Measurements from ENCODE around the gene RIOK3. TPM values are rescaled to one million over a fixed set of nuclear protein-coding genes. Genes with fewer than 3 reads are reported as not detected.

RIOK3 gene
- total RNA-seq, 1 experiment from 2014 or later, result 42.5 TPM

DNA sequence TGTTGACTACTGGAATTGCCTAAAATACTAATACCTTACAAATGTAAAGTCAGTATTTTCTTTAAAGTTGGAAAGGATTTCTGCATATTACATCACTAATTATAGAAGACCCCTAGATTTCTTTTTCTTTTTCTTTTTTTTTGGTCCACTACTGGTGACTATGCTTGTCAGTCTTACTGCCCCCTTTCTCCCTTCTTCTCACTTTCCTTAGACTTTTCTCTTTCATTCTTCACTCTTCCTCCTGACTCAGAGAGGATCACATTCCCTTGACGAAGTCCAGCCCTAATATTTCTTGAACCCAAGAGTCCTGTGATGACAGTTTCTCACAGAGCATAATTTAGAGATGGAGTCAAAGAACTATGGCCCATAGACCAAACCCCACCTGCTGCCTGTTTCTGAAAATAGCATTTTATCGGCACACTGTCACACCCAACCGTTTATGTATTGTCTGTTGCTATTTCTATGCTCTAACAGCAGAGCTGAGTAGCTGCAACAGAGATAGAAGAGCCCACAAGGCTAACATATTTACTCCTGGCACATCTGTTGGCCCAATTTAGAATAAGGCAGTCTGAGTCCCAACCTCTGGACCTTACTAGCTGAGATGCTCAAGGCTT, 40.6 kb upstream of the RIOK3 start:
- ATAC-seq (no peak), DNase-seq (ENCODE audit: low read depth, low spot score) (no peak)
- H3K27ac ChIP-seq (ENCODE audit: low read depth, low read length), result no peak overlapping the region
- H4K20me1 ChIP-seq (ENCODE audit: insufficient read depth), result no peaks in the 10 kb centered on the region
- CTCF ChIA-PET, result interaction anchor here (0.8 to 3.2 kb wide), 10 partner anchors 30 to 598 kb away, joined by 3 to 29 read pairs (median 4); no protein-coding TSS in a partner anchor
- H3K4me1 ChIP-seq (ENCODE audit: control insufficient read depth in 1 of 2, insufficient read depth in 2 of 2, low read length in 2 of 2), result no peaks in the 10 kb centered on the region
- intact Hi-C loops (cut with micrococcal nuclease), result loop anchor here (1.0 to 5.0 kb wide), 4 partner anchors 281 to 600 kb away; partner anchors contain the start of gene RBBP8
- no peak overlapping the region for H3K4me2 ChIP-seq (ENCODE audit: low read length)
- no peaks in the 10 kb centered on the region for H3K27me3 ChIP-seq (ENCODE audit: insufficient read depth, low read length)
- no peak for TF ChIP-seq ELF1 (IDR thresholded peaks at IDR 0.05; ENCODE audit: borderline replicate concordance, low read depth)
- TF ChIP-seq ZFX (IDR thresholded peaks at IDR 0.05), result no peak
- TF ChIP-seq TCF7L2 (IDR thresholded peaks at IDR 0.05; ENCODE audit: borderline replicate concordance, extremely low read depth, insufficient read depth, insufficient read length), result no peak
- TF ChIP-seq FOSL1 (IDR thresholded peaks at IDR 0.05; ENCODE audit: low read depth), result no peak
- TF ChIP-seq EZH2phosphoT487 (IDR thresholded peaks at IDR 0.05; ENCODE audit: borderline replicate concordance), result no peak
- TF ChIP-seq CTCF (IDR thresholded peaks at IDR 0.05 in 2 of 3, conservative IDR thresholded peaks at IDR 0.05 in 1 of 3; ENCODE audit: borderline replicate concordance in 1 of 3, insufficient read depth in 1 of 3, low read depth in 2 of 3, low read length in 2 of 3), result no peak
- no peak for TF ChIP-seq SRF (IDR thresholded peaks at IDR 0.05; ENCODE audit: low read depth)
- TF ChIP-seq, protein P1, sequence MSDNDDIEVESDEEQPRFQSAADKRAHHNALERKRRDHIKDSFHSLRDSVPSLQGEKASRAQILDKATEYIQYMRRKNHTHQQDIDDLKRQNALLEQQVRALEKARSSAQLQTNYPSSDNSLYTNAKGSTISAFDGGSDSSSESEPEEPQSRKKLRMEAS (IDR thresholded peaks at IDR 0.05), result no peak
- no peak for TF ChIP-seq JUND (IDR thresholded peaks at IDR 0.05)
- TF ChIP-seq ZBTB33 (IDR thresholded peaks at IDR 0.05; ENCODE audit: extremely low read depth, insufficient replicate concordance, low read length), result no peak
- TF ChIP-seq CEBPB (IDR thresholded peaks at IDR 0.05; ENCODE audit: low read depth), result no peak
- TF ChIP-seq RAD21 (IDR thresholded peaks at IDR 0.05; ENCODE audit: low read depth), result no peak
- TF ChIP-seq EGR1 (IDR thresholded peaks at IDR 0.05; ENCODE audit: low read depth), result no peak
- no peak for TF ChIP-seq EZH2 (IDR thresholded peaks at IDR 0.05)
- TF ChIP-seq POLR2AphosphoS5 (IDR thresholded peaks at IDR 0.05; ENCODE audit: low read depth, low read length), result no peak
- TF ChIP-seq SP1 (IDR thresholded peaks at IDR 0.05; ENCODE audit: low read depth), result no peak
- no peak for TF ChIP-seq YY1 (IDR thresholded peaks at IDR 0.05; ENCODE audit: extremely low read depth, insufficient replicate concordance, low read depth, low read length)
- no peak for TF ChIP-seq CBX3 (IDR thresholded peaks at IDR 0.05; ENCODE audit: low read depth)
- TF ChIP-seq POLR2A (IDR thresholded peaks at IDR 0.05; ENCODE audit: borderline replicate concordance, extremely low read depth, insufficient read depth, insufficient read length), result no peak
- TF ChIP-seq, protein P2, sequence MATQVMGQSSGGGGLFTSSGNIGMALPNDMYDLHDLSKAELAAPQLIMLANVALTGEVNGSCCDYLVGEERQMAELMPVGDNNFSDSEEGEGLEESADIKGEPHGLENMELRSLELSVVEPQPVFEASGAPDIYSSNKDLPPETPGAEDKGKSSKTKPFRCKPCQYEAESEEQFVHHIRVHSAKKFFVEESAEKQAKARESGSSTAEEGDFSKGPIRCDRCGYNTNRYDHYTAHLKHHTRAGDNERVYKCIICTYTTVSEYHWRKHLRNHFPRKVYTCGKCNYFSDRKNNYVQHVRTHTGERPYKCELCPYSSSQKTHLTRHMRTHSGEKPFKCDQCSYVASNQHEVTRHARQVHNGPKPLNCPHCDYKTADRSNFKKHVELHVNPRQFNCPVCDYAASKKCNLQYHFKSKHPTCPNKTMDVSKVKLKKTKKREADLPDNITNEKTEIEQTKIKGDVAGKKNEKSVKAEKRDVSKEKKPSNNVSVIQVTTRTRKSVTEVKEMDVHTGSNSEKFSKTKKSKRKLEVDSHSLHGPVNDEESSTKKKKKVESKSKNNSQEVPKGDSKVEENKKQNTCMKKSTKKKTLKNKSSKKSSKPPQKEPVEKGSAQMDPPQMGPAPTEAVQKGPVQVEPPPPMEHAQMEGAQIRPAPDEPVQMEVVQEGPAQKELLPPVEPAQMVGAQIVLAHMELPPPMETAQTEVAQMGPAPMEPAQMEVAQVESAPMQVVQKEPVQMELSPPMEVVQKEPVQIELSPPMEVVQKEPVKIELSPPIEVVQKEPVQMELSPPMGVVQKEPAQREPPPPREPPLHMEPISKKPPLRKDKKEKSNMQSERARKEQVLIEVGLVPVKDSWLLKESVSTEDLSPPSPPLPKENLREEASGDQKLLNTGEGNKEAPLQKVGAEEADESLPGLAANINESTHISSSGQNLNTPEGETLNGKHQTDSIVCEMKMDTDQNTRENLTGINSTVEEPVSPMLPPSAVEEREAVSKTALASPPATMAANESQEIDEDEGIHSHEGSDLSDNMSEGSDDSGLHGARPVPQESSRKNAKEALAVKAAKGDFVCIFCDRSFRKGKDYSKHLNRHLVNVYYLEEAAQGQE (IDR thresholded peaks at IDR 0.05; ENCODE audit: low read depth), result no peak
- POLR2A ChIA-PET, result no interaction called here
- no TSS peak for BruUV-seq (replicated peaks)
- RAD21 ChIA-PET (ENCODE audit: low non-redundant PET in 1 of 2, low total read pairs in 2 of 2, uncharacterized antibody in 2 of 2, unreplicated experiment in 2 of 2), result interaction anchor here (0.9 to 1.0 kb wide), 4 partner anchors 281 to 599 kb away, joined by 3 to 6 read pairs (median 4); no protein-coding TSS in a partner anchor
- H3K79me2 ChIP-seq (ENCODE audit: insufficient read depth, low read length), result no peaks in the 10 kb centered on the region
- no peaks in the 10 kb centered on the region for H3K9me2 ChIP-seq (ENCODE audit: insufficient read depth)
- no peaks in the 10 kb centered on the region for H3K9me3 ChIP-seq (ENCODE audit: control insufficient read depth in 1 of 2, insufficient read depth in 1 of 2, low read depth in 1 of 2, low read length in 2 of 2)
- H3K4me3 ChIP-seq (replicated peaks in 1 of 2; ENCODE audit: low read depth in 1 of 2, low read length in 2 of 2), result no peak overlapping the region
- no peak overlapping the region for H3K9ac ChIP-seq (ENCODE audit: low read length)
- H2AFZ ChIP-seq (ENCODE audit: low read depth, low read length, poor library complexity, severe bottlenecking), result no peak overlapping the region
- H3K36me3 ChIP-seq (ENCODE audit: control insufficient read depth in 1 of 2, insufficient read depth in 2 of 2, low read length in 2 of 2), result no peaks in the 10 kb centered on the region

All from HCT116 (cell line).